ENCODE results near the gene USP3.

- TF ChIP-seq ETS1 (CRISPR knock-in tag; IDR thresholded peaks at IDR 0.05) (no peak), ZNF10 (CRISPR knock-in tag; IDR thresholded peaks at IDR 0.05; ENCODE audit: borderline replicate concordance, low read depth) (no peak), ARID4A (CRISPR knock-in tag; IDR thresholded peaks at IDR 0.05; ENCODE audit: borderline replicate concordance) (no peak), NFIC (IDR thresholded peaks at IDR 0.05; ENCODE audit: low read length) (no peak), SMC3 (IDR thresholded peaks at IDR 0.05; ENCODE audit: low read length) (no peak), SMAD1 (CRISPR knock-in tag; IDR thresholded peaks at IDR 0.05; ENCODE audit: borderline replicate concordance, low read depth) (no peak), DNMT1 (CRISPR knock-in tag; IDR thresholded peaks at IDR 0.05) (no peak), JUND (CRISPR knock-in tag; IDR thresholded peaks at IDR 0.05) (no peak)
These were observed 123.9 kb downstream of the USP3 start for GRCh38 chr15:63628123-63628822.

Measured in HepG2 (cell line).